Measurements from ENCODE around the gene CCN5. TPM values are rescaled to one million over a fixed set of nuclear protein-coding genes. Genes with fewer than 3 reads are reported as not detected.

Gene CCN5
- total and polyA plus RNA-seq, 2 of the 8 experiments (the other 6 are each of a cell fraction or from before 2014, with no cell fraction given): not detected

- no peak for FAIRE-seq
- no peaks in the 10 kb centered on the region; the same call in 1 of the 2 replicates for H3K79me1 ChIP-seq (ENCODE audit: low read depth, low read length)
- no peak overlapping the region for H2BK15ac ChIP-seq (ENCODE audit: low read length)
- H3K18ac ChIP-seq (ENCODE audit: extremely low read depth, low read length): no peak overlapping the region
- H3K56ac ChIP-seq (replicated peaks; ENCODE audit: insufficient read length, low read depth, low read length): no peak overlapping the region
- H3K36me3 ChIP-seq (ENCODE audit: control insufficient read depth in 2 of 4, insufficient read depth in 4 of 4, low read length in 3 of 4): no peaks in the 10 kb centered on the region; a peak in 1 of 8 replicates
- peaks cover 0 to 11% of the 10 kb centered on the region in 2 experiments for H4K20me1 ChIP-seq (replicated peaks in 1 of 2; ENCODE audit: control insufficient read depth in 1 of 2, insufficient read depth in 2 of 2, low read length in 2 of 2)
- H3K14ac ChIP-seq (ENCODE audit: insufficient read length): no peak overlapping the region
- peaks cover 5% of the 10 kb centered on the region; the same call in 1 of the 2 replicates for H3K23me2 ChIP-seq (ENCODE audit: low read depth, low read length)
- no peak overlapping the region for H4K5ac ChIP-seq (ENCODE audit: insufficient read length, low read depth, low read length)
- no peak overlapping the region for H3K9ac ChIP-seq (replicated peaks in 1 of 4; ENCODE audit: extremely low read depth in 1 of 4, low read depth in 3 of 4, low read length in 3 of 4)
- H3K27ac ChIP-seq (ENCODE audit: low read depth, low read length): no peak overlapping the region
- ChIA-PET CTCF (ENCODE audit: partially characterized antibody) (interaction anchor here (0.6 to 17.1 kb wide), 6 partner anchors 15 to 120 kb away, joined by 3 to 256 read pairs (median 4); partner anchors contain the start of gene KCNK15), POLR2A (ENCODE audit: partially characterized antibody) (interaction anchor here (0.9 to 1.8 kb wide), 3 partner anchors 14 to 24 kb away, joined by 3 to 5 read pairs (median 5); no protein-coding TSS in a partner anchor)
- H2BK12ac ChIP-seq (ENCODE audit: low read depth, low read length): no peak overlapping the region
- no peaks in the 10 kb centered on the region for H3K9me3 ChIP-seq (ENCODE audit: insufficient read depth in 2 of 2, low read depth in 1 of 2, low read length in 1 of 2)
- H2AK5ac ChIP-seq (ENCODE audit: low read depth, low read length): no peak overlapping the region
- no peak overlapping the region for H2BK20ac ChIP-seq (ENCODE audit: low read length)
- no peak overlapping the region for H4K91ac ChIP-seq (replicated peaks; ENCODE audit: insufficient read length, low read length)
- no peak overlapping the region for H3K4me3 ChIP-seq (ENCODE audit: extremely low read depth in 1 of 4, insufficient read depth in 2 of 4, low read depth in 3 of 4, low read length in 4 of 4)
- no peak overlapping the region for H3K23ac ChIP-seq (ENCODE audit: insufficient read length)
- WGBS, 2 experiments (ENCODE audit: extremely low coverage in 1 of 2, insufficient coverage in 1 of 2, insufficient read length in 1 of 2, insufficient replicate concordance in 2 of 2, low coverage in 1 of 2, low lambda C conversion rate in 2 of 2, missing lambda C conversion rate in 1 of 2): 95% methylated on average over 8 of the region's 8 CpGs; no CpG with 5 or more reads in 1 of the 2 experiments
- H3K4ac ChIP-seq (replicated peaks; ENCODE audit: insufficient read length, low read depth, low read length): no peak overlapping the region
- no peaks in the 10 kb centered on the region for H3K27me3 ChIP-seq (replicated peaks in 1 of 4; ENCODE audit: control insufficient read depth in 3 of 4, extremely low read depth in 1 of 4, insufficient read depth in 3 of 4, low read length in 3 of 4)
- no peak overlapping the region for H4K8ac ChIP-seq (ENCODE audit: extremely low read depth, insufficient read depth, low read length)
- H3K4me2 ChIP-seq (ENCODE audit: insufficient read depth in 1 of 2, low read depth in 2 of 2, low read length in 2 of 2): no peak overlapping the region
- no peak overlapping the region for H2BK120ac ChIP-seq (replicated peaks; ENCODE audit: low read depth, low read length)
- DNase-seq (ENCODE audit: low read depth in 1 of 2, low spot score in 2 of 2): no peak
- no peak overlapping the region for H2AFZ ChIP-seq (ENCODE audit: low read length)
- H3K4me1 ChIP-seq (replicated peaks in 1 of 4; ENCODE audit: control insufficient read depth in 3 of 4, insufficient read depth in 4 of 4, low read length in 3 of 4): peaks cover 0 to 5% (median 0%) of the 10 kb centered on the region in 4 experiments; a peak in 4 of 7 replicates
- no peaks in the 10 kb centered on the region for H3K79me2 ChIP-seq (ENCODE audit: control insufficient read depth in 1 of 2, insufficient read depth in 2 of 2, low read length in 2 of 2)
- no peak overlapping the region for H2BK5ac ChIP-seq (ENCODE audit: low read depth, low read length)
- TF ChIP-seq SIRT6 (IDR thresholded peaks at IDR 0.05; ENCODE audit: low read length): no peak
- no peak for TF ChIP-seq KDM5A (IDR thresholded peaks at IDR 0.05; ENCODE audit: low read length)
- TF ChIP-seq ATF3 (IDR thresholded peaks at IDR 0.05; ENCODE audit: insufficient read depth, low read depth, low read length): no peak
- TF ChIP-seq SIN3A (conservative IDR thresholded peaks at IDR 0.05 in 1 of 2, IDR thresholded peaks at IDR 0.05 in 1 of 2; ENCODE audit: low read depth in 1 of 2, low read length in 2 of 2): no peak
- TF ChIP-seq NANOG (IDR thresholded peaks at IDR 0.05; ENCODE audit: insufficient read depth, low read depth, low read length, poor library complexity, severe bottlenecking): no peak
- no peak for TF ChIP-seq JUND (IDR thresholded peaks at IDR 0.05; ENCODE audit: low read length)
- TF ChIP-seq POU5F1 (IDR thresholded peaks at IDR 0.05; ENCODE audit: low read depth, low read length): no peak
- TF ChIP-seq RNF2 (IDR thresholded peaks at IDR 0.05; ENCODE audit: borderline replicate concordance, low read depth, low read length, missing control alignments, poor library complexity, severe bottlenecking): no peak
- TF ChIP-seq E2F6 (IDR thresholded peaks at IDR 0.05): no peak
- no peak for TF ChIP-seq GABPA (IDR thresholded peaks at IDR 0.05; ENCODE audit: borderline replicate concordance, insufficient read depth, low read length)
- no peak for TF ChIP-seq SRF (IDR thresholded peaks at IDR 0.05; ENCODE audit: low read depth, low read length)
- TF ChIP-seq CEBPB (IDR thresholded peaks at IDR 0.05; ENCODE audit: low read depth, low read length): no peak
Observed at GRCh38 chr20:44768256-44768655, 53.1 kb downstream of the CCN5 start.

Data from H1 (cell line).